Adipocyte (in vitro differentiated cells): ENCODE measurements around the gene BTBD9.

ENCODE experiments used
- DNase-seq: peaks from one replicate; pipeline ENCODE4 v3.0.0-alpha.2; 2015; ENCODE audit warnings: low read depth
- H3K27me3 ChIP-seq: replicated peaks from 2 replicates; pipeline ENCODE4 v1.7.0; 2013; ENCODE audit warnings: mild to moderate bottlenecking, low read length, moderate library complexity; ENCODE audit not compliant: control insufficient read depth, insufficient read depth
- H3K36me3 ChIP-seq: 2 replicates; pipeline ENCODE4 v1.7.0; 2013; ENCODE audit warnings: low read length, mild to moderate bottlenecking, moderate library complexity; ENCODE audit not compliant: control insufficient read depth, insufficient read depth, severe bottlenecking
- H3K4me1 ChIP-seq: 2 replicates; pipeline ENCODE4 v1.7.0; 2013; ENCODE audit warnings: mild to moderate bottlenecking, low read length, moderate library complexity; ENCODE audit not compliant: control insufficient read depth, insufficient read depth
- H3K4me3 ChIP-seq: 2 replicates; pipeline ENCODE4 v1.7.0; 2013; ENCODE audit warnings: mild to moderate bottlenecking, low read length, moderate library complexity
- H3K9ac ChIP-seq: 2 replicates; pipeline ENCODE4 v1.7.0; 2013; ENCODE audit warnings: mild to moderate bottlenecking, low read length, moderate library complexity
- H3K9me3 ChIP-seq: 2 replicates; pipeline ENCODE4 v1.7.0; 2013; ENCODE audit warnings: mild to moderate bottlenecking, low read length, moderate library complexity; ENCODE audit not compliant: control insufficient read depth

The BTBD9 gene

GRCh38 chr6:38191418-38191817, 448.3 kb downstream of the BTBD9 start:
- H3K9me3 ChIP-seq = no peaks in the 10 kb centered on the region
- no peak for DNase-seq
- no peaks in the 10 kb centered on the region for H3K4me1 ChIP-seq
- no peaks in the 10 kb centered on the region for H3K27me3 ChIP-seq
- no peaks in the 10 kb centered on the region for H3K36me3 ChIP-seq
- no peak overlapping the region for H3K4me3 ChIP-seq
- H3K9ac ChIP-seq = no peak overlapping the region

GRCh38 chr6:38188677-38189335, 450.9 kb downstream of the BTBD9 start:
- Histone ChIP-seq H3K36me3 (no peaks in the 10 kb centered on the region), H3K27me3 (no peaks in the 10 kb centered on the region), H3K4me1 (no peaks in the 10 kb centered on the region), H3K9ac (no peak overlapping the region), H3K9me3 (no peaks in the 10 kb centered on the region), H3K4me3 (no peak overlapping the region)
- DNase-seq = no peak

GRCh38 chr6:38187811-38188590, 451.7 kb downstream of the BTBD9 start:
- DNase-seq = no peak
- H3K4me1 ChIP-seq = no peaks in the 10 kb centered on the region

DNA sequence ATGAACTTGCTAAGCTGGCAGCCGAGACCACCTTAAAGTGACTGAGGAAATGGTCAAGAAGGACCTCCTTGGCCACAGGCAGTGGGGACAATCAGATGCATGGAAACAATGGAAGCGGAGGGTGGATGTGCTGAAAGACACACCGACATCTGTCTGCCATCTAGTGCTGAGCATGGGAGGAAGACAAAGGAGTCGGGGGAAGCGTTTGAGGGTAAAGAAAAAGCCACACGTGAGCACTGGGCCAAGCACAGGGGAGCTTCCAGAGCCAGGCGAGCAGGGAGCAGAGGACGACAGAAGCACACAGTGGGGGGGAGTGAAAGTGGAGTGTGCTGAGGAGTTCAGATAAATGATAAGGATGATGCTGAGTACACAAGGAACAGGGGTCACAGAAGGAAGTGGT, 452.4 kb downstream of the BTBD9 start:
- H3K9ac ChIP-seq = no peak overlapping the region
- no peaks in the 10 kb centered on the region for H3K27me3 ChIP-seq
- no peaks in the 10 kb centered on the region for H3K9me3 ChIP-seq
- DNase-seq = no peak
- no peaks in the 10 kb centered on the region for H3K4me1 ChIP-seq
- no peaks in the 10 kb centered on the region for H3K36me3 ChIP-seq
- H3K4me3 ChIP-seq = no peak overlapping the region

More at GRCh38 chr6:38187811-38188590, 451.7 kb downstream of the BTBD9 start:
- no peaks in the 10 kb centered on the region for H3K27me3 ChIP-seq
- no peak overlapping the region for H3K9ac ChIP-seq
- no peaks in the 10 kb centered on the region for H3K9me3 ChIP-seq
- H3K4me3 ChIP-seq = no peak overlapping the region
- H3K36me3 ChIP-seq = no peaks in the 10 kb centered on the region

DNA sequence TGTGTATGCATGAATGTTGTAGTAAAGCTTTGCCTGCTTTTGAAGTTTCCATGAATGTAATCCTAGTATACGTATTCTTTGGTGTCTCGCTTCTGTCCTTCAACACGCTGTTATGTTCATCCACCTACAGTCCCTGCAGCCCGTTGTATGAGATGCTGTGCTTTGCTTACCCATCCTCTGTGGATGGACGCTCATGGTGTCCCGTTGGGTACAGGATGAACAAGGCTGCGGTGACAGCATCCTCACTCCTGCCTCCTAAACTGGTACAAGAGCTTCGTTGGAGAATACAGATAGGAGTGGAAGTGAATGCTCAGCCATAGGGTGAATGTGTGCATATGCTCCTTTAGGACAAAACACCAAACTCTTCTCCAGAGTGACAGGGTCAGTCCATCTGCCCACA, 454.0 kb downstream of the BTBD9 start:
- Histone ChIP-seq H3K9me3 (no peaks in the 10 kb centered on the region), H3K27me3 (no peaks in the 10 kb centered on the region), H3K9ac (no peak overlapping the region), H3K4me1 (no peaks in the 10 kb centered on the region), H3K4me3 (no peak overlapping the region), H3K36me3 (no peaks in the 10 kb centered on the region)
- DNase-seq = no peak

GRCh38 chr6:38185244-38185643, 454.5 kb downstream of the BTBD9 start:
- H3K9ac ChIP-seq = no peak overlapping the region
- no peaks in the 10 kb centered on the region for H3K36me3 ChIP-seq
- H3K4me1 ChIP-seq = no peaks in the 10 kb centered on the region
- no peak overlapping the region for H3K4me3 ChIP-seq
- no peaks in the 10 kb centered on the region for H3K9me3 ChIP-seq
- no peak for DNase-seq
- no peaks in the 10 kb centered on the region for H3K27me3 ChIP-seq

GRCh38 chr6:38184585-38185080, 455.1 kb downstream of the BTBD9 start:
- Histone ChIP-seq H3K9me3 (no peaks in the 10 kb centered on the region), H3K9ac (no peak overlapping the region), H3K27me3 (no peaks in the 10 kb centered on the region), H3K4me3 (no peak overlapping the region), H3K4me1 (no peaks in the 10 kb centered on the region), H3K36me3 (no peaks in the 10 kb centered on the region)
- no peak for DNase-seq

GRCh38 chr6:38183856-38184584, 455.7 kb downstream of the BTBD9 start:
- H3K9me3 ChIP-seq = no peaks in the 10 kb centered on the region
- no peak overlapping the region for H3K9ac ChIP-seq
- DNase-seq = no peak
- H3K4me1 ChIP-seq = no peaks in the 10 kb centered on the region
- no peak overlapping the region for H3K4me3 ChIP-seq
- no peaks in the 10 kb centered on the region for H3K27me3 ChIP-seq
- H3K36me3 ChIP-seq = no peaks in the 10 kb centered on the region

DNA sequence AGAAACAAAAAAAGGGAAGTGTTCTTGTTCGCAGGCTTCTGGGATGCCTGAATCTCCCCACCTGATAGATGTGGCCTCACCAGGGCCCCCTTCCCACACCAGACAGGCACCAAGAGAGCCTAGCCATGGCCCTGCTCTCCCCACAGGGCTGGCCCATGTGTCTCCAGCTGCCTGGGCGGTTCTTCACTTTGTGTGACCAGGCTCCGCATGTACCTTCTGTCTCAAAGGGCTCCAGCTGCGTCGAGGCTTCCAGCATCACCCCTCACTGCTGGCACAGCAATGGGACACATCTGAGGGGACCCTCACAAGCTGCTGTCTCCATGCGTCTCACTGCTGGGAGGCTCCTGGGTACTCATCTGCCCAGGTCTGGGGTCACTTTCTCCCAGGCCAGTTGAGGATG, 457.3 kb downstream of the BTBD9 start:
- Histone ChIP-seq H3K4me1 (no peaks in the 10 kb centered on the region), H3K27me3 (no peaks in the 10 kb centered on the region), H3K9ac (no peak overlapping the region), H3K4me3 (no peak overlapping the region), H3K36me3 (no peaks in the 10 kb centered on the region), H3K9me3 (no peaks in the 10 kb centered on the region)
- DNase-seq = no peak

DNA sequence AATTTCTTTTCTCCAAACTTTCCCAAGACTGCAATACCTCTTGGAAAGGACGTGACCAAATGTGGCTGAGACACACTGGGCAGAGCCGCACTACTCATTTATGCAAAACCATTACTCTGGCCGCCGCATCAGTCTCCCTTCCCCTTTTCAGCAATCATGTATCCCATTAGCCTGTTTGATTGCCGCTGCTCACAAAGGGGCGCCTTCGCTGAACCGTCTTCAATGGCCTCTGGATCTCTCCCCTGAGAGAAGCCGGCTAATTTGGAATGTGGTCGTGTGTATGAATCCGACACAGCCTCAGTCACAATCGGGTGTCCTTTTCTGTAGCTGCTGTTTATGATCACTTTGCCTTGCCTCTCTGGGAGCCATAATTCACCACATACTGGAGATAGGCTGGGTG, 459.1 kb downstream of the BTBD9 start:
- Histone ChIP-seq H3K36me3 (no peaks in the 10 kb centered on the region), H3K9me3 (no peaks in the 10 kb centered on the region), H3K4me1 (no peaks in the 10 kb centered on the region), H3K4me3 (no peak overlapping the region), H3K9ac (no peak overlapping the region), H3K27me3 (no peaks in the 10 kb centered on the region)
- DNase-seq = no peak

DNA sequence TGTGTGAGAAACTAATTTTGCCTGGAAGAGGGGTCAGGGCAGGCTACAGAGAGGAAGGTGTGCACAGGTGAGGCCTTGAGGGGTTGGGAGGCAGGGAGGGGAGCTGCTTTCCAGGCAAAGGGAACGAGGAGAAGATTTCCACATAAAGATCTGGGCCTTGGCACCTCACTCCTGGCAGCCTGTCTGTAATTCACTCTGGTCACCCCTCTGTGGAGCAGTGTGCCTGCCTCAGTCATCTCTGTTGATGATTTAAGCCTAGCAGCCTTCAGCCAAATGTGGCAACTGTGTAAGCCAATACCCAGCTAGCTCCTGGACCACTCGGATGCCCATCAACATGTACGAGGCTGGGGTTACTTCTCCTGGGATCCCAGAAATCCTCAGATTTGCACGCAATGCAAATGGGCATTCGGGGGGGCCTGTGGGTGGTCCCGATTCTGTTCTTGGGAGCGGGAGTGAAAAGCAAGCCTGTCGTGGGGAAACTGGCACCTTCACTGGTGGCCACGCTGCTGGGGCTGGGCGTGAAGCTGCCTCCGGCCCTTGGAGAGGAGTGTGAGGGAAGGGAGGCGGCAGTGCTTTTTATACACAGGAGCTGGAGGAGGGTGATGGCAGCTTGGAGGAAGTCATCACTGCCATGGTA, 459.8 kb downstream of the BTBD9 start:
- no peak overlapping the region for H3K4me3 ChIP-seq
- DNase-seq = no peak
- H3K9ac ChIP-seq = no peak overlapping the region
- H3K27me3 ChIP-seq = no peaks in the 10 kb centered on the region
- H3K4me1 ChIP-seq = no peaks in the 10 kb centered on the region
- no peaks in the 10 kb centered on the region for H3K36me3 ChIP-seq
- H3K9me3 ChIP-seq = no peaks in the 10 kb centered on the region
